ENCODE results near the gene SLC16A4.

DNA sequence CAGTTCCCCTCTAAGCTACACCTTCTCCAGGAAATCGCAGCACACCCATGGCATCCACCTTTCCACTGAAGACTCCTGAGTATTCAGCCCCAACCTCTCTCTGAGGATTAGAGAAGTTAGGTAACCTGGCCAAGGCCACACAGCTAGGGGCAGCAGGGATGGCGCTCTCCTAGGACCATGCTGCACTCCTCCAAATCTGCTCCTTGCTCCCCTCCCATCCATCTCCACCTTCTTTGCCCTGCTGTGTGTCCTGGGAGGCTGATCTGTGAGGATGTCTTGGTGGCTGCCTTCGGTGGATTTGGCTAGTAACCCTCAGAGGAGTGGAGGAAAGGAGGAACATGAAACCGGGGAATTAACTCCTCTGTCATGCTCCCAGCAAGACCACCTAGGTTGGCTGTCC is 40.1 kb upstream of the SLC16A4 start:
- TF ChIP-seq, protein P1, sequence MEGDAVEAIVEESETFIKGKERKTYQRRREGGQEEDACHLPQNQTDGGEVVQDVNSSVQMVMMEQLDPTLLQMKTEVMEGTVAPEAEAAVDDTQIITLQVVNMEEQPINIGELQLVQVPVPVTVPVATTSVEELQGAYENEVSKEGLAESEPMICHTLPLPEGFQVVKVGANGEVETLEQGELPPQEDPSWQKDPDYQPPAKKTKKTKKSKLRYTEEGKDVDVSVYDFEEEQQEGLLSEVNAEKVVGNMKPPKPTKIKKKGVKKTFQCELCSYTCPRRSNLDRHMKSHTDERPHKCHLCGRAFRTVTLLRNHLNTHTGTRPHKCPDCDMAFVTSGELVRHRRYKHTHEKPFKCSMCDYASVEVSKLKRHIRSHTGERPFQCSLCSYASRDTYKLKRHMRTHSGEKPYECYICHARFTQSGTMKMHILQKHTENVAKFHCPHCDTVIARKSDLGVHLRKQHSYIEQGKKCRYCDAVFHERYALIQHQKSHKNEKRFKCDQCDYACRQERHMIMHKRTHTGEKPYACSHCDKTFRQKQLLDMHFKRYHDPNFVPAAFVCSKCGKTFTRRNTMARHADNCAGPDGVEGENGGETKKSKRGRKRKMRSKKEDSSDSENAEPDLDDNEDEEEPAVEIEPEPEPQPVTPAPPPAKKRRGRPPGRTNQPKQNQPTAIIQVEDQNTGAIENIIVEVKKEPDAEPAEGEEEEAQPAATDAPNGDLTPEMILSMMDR (conservative IDR thresholded peaks at IDR 0.05; ENCODE audit: low read length): no peak
- TF ChIP-seq EZH2phosphoT487 (IDR thresholded peaks at IDR 0.05; ENCODE audit: borderline replicate concordance, low read depth, low read length): no peak

Measured in OCI-LY7 (cell line).